MG63 (cell line): ENCODE measurements around the gene SBNO1. TPM values are rescaled to one million over a fixed set of nuclear protein-coding genes. Genes with fewer than 3 reads are reported as not detected.
A peak's percentile ranks its signal among the peaks of the same experiment; 100 is the strongest.
"Not testable (repeated sequence)": the region's sequence is repeated elsewhere in the genome, so short reads cannot be mapped to it uniquely, and the experiment has no call there.

Source experiments
- DNase-seq: peaks from one replicate; pipeline ENCODE4 v3.0.0-alpha.2; 2020
- H3K27me3 ChIP-seq: fragments of 250-450 bp; sonication (Bioruptor Pico); 2 replicates; pipeline ENCODE4 v1.5.1; 2020; ENCODE audit warnings: mild to moderate bottlenecking, moderate library complexity
- H3K36me3 ChIP-seq: fragments of 250-450 bp; sonication (Bioruptor Pico); 2 replicates; pipeline ENCODE4 v1.5.1; 2020; ENCODE audit warnings: mild to moderate bottlenecking, moderate library complexity
- H3K4me3 ChIP-seq: fragments of 250-450 bp; sonication (Bioruptor Pico); 2 replicates; pipeline ENCODE4 v1.5.1; 2020; ENCODE audit warnings: mild to moderate bottlenecking, moderate library complexity
- H3K9me3 ChIP-seq: fragments of 250-450 bp; sonication (Bioruptor Pico); 2 replicates; pipeline ENCODE4 v1.5.1; 2020; ENCODE audit warnings: mild to moderate bottlenecking, moderate library complexity
- total RNA-seq: library from RNA; depleted of rRNA; stranded (reverse); fragments of >200 nt; shearing (Covaris generic); gene quantifications from 2 replicates; pipeline ENCODE4 v1.2.3, GENCODE V29; 2014; ENCODE audit warnings: low replicate concordance; rRNA removed

Gene SBNO1
- total RNA-seq = 9.7 and 13.8 TPM in 2 replicates

DNA sequence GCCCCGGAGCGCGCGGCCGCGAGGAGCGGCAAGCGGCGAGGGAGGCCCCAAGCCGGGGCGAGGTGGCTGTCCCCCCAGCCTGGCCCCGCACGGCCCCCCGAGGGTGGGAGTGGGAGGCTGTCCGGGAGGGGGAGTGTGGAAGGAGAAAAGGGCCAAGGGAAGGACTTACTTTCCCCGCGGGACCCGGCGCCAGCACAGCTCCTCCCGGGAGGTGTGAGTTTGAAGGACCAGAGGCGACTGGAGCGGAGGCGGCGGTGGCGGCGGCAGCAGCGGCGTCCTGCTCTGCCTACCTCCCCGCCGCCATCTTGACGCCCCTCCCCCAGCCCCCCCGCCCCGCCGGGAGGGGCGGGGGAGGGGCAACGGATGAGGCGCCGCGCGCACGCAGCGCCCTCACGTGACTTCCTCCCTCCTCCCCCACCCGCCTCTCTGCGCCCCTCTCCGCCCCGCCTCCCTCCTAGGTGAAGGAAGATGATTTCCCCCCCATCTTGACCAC lies at the start of gene SBNO1:
Gene SBNO1, minus strand, starts transcription at position 316 of the 493 bp plus-strand sequence. CDS start 14,406 bp downstream, outside the sequence.
- Histone ChIP-seq H3K4me3 (peak within 1 kb of the TSS; percentile 91), H3K27me3 (no peaks in the 10 kb centered on the region), H3K36me3 (peaks cover 13% of the 10 kb centered on the region), H3K9me3 (no peaks in the 10 kb centered on the region)
- DNase-seq = peak; percentile 82

DNA sequence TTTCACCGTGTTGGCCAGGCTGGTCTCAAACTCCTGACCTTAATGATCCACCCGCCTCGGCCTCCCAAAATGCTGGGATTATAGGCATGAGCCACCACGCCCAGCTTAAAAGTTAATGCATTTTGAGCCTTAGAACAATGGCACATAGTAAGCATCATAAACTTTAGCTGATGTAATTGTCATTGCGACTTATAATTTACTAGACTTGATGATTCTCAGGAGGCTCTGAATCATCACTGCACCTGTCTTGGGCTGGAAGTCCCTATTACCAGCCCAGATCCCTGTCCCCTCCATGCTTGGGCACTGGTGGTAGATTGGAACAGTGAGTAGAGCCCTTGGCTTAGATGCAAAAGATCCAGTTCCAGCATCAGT lies 45.4 kb upstream of the SBNO1 start:
- Histone ChIP-seq H3K27me3 (no peaks in the 10 kb centered on the region), H3K36me3 (peaks cover 30% of the 10 kb centered on the region), H3K9me3 (no peaks in the 10 kb centered on the region), H3K4me3 (no peak overlapping the region)
- DNase-seq = no peak

DNA sequence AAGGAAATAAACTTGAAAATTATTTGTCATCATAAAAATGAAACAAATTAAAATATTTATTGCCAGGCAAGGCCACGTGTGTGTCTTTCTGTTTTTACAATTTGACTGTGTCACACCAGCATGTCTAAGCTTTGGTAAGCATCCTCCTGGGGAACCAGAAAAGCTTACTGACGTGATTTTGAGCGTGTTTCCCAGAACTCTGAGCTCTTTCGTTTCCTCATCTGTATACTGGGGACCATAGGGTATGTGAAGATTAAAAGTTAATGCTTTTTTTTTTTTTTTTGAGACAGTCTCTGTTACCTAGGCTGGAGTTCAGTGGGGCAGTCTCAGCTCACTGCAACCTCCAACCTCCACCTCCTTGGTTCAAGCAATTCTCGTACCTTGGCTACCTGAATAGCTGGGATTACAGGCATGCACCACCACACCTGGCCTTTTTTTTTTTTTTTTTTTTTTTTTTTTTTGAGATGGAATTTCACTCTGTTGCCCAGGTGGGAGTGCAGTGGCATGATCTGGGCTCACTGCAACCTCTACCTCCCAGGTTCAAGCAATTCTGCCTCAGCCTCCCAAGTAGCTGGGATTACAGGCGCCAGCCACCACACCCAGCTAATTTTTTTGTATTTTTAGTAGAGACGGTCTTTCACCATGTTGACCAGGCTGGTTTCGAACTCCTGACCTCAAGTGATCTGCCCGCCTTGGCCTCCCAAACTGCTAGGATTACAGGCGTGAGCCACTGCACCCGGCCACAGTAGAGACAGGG lies 44.8 kb upstream of the SBNO1 start:
- not testable (repeated sequence) for H3K27me3 ChIP-seq, H3K9me3 ChIP-seq

DNA sequence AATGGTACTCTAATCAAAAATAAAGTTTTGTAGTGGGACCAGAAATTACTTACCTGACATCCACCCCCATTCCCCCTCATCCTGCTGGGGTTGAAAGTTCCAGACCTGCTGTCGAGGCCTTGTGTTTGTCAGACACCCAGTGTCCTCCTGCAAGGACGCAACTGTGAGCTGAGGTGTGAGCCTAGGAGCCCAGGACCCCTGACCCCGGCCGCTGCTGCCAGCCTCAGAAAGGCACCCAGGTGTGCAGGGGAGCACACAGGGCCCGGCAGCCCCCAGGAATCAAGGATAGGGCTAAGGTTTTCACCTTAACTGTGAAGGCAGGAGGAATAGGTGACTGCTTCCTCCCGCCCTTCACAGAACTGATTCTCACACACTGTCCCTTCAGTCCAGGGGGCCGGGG lies 44.0 kb upstream of the SBNO1 start:
- H3K9me3 ChIP-seq, H3K27me3 ChIP-seq, H3K4me3 ChIP-seq, DNase-seq: not testable (repeated sequence)
- peaks cover 44% of the 10 kb centered on the region for H3K36me3 ChIP-seq

More for the DNA sequence above, 44.8 kb upstream of the SBNO1 start:
- not testable (repeated sequence) for DNase-seq, H3K4me3 ChIP-seq
- H3K36me3 ChIP-seq = peaks cover 36% of the 10 kb centered on the region

DNA sequence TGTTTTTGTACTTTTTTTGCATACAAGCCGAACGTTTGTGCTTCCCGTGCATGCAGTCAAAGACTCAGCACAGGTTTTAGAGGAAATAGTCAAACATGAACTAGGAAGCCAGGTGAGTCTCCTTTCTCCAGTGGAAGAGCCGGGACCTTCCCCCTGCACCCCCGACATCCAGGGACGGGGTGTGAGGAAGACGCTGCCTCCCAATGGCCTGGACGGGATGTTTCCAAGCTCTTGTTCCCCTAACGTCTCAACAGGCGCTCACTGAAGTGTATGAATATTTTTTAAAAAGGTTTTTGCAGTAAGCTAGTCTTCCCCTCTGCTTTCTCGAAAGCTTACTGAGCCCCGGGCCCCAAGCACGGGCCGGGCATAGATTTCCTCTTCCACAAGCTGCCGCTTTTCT lies 43.3 kb upstream of the SBNO1 start:
- H3K27me3 ChIP-seq, DNase-seq, H3K9me3 ChIP-seq, H3K4me3 ChIP-seq: not testable (repeated sequence)
- H3K36me3 ChIP-seq = peaks cover 51% of the 10 kb centered on the region

DNA sequence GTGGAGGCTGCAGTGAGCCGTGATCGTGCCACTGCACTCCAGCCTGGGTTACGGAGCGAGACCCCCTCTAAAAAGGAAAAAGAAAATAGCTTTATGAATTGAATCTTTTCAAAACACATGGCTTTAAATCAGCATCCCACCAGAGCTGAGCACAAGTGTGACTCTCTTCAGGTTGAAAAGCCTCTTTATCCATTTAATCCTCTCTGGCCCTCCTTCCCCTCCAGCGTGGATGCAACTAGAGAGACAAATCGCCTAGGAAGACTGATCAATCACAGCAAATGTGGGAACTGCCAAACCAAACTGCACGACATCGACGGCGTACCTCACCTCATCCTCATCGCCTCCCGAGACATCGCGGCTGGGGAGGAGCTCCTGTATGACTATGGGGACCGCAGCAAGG lies 42.6 kb upstream of the SBNO1 start:
- H3K27me3 ChIP-seq, H3K4me3 ChIP-seq, DNase-seq, H3K9me3 ChIP-seq: not testable (repeated sequence)
- peaks cover 58% of the 10 kb centered on the region for H3K36me3 ChIP-seq

DNA sequence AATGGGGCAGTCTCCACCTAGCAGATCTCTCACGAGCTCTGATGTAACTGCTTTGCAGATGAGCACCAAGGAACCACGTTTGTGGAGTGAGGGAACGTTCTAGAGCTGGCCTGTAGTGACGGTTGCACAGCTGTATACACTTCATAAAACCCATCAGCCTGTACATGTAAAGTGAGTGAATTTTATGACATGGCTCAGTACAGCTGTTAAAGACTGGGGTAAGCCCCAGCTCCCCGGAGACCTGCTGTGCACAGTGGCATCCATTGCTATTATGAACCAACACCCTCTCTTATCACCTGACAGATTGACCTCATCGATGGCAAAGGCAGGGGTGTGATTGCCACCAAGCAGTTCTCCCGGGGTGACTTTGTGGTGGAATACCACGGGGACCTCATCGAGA lies 39.9 kb upstream of the SBNO1 start:
- DNase-seq = no peak
- H3K36me3 ChIP-seq = peaks cover 70% of the 10 kb centered on the region
- no peaks in the 10 kb centered on the region for H3K27me3 ChIP-seq

DNA sequence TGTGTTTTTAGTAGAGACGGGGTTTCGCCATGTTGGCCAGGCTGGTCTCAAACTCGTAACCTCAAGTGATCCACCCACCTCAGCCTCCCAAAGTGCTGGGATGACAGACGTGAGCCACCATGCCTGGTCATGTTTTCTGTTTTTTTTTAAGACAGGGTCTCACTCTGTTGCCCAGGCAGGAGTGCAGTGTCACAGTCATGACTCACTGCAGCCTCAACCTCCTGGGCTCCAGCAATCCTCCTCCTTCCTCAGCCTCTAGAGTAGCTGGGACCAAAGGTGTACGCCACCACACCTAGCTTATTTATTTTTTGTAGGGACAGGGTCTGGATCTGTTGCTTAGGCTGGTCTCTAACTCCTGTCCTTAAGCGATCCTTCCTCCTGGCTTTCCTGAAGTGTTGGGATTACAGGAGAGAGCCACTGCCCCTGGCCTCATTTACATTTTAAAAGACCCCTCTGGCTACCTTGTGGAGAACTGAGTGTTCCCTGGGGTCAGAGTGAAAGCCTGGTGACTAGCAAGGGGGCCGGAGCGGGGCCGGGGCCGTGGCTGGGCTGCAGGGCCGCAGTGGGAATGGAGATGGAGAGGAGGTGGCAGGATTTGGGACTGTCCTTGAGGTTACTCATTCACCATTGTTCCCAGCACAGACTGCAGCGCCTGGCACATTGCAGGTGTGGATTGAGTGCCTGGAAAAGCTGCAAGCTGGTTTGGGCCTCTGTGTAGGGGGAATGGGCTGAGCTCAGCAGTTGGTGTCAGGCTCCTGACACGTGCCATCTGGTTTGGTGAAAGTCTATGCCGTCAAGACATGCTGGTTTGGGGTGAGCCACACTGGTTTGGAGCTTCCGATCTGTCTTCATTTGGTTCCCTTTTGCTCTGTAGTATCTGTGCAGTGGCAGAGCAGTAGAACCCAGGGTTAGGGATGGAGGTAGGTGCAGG lies 37.4 kb upstream of the SBNO1 start:
- Histone ChIP-seq H3K27me3 (no peaks in the 10 kb centered on the region), H3K4me3 (no peak overlapping the region), H3K9me3 (no peaks in the 10 kb centered on the region), H3K36me3 (peaks cover 77% of the 10 kb centered on the region)
- no peak for DNase-seq

More for the DNA sequence above, 39.9 kb upstream of the SBNO1 start:
- H3K9me3 ChIP-seq = no peaks in the 10 kb centered on the region
- no peak overlapping the region for H3K4me3 ChIP-seq

DNA sequence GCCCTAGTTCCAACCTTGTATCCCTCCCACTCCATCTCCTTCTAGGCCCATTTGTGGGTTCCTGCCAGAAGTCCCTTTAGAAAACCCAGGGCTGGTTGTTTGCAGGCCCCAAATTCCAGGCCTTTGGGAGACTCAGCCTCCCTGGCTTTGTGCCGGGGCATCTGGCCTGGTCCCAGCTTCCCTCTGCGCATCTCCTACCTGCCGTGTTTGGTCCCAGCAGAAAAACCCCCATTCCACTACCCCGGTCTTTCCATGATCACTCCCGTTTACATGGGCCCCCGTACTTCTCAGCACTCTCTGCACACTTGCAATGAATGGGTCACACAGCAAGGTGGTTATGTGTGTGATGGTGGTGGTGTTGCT lies 34.6 kb upstream of the SBNO1 start:
- H3K4me3 ChIP-seq = peak overlapping the region; percentile 1; the same call in 1 of the 2 replicates
- DNase-seq = no peak
- peaks cover 80% of the 10 kb centered on the region for H3K36me3 ChIP-seq
- H3K9me3 ChIP-seq = no peaks in the 10 kb centered on the region
- no peaks in the 10 kb centered on the region for H3K27me3 ChIP-seq

DNA sequence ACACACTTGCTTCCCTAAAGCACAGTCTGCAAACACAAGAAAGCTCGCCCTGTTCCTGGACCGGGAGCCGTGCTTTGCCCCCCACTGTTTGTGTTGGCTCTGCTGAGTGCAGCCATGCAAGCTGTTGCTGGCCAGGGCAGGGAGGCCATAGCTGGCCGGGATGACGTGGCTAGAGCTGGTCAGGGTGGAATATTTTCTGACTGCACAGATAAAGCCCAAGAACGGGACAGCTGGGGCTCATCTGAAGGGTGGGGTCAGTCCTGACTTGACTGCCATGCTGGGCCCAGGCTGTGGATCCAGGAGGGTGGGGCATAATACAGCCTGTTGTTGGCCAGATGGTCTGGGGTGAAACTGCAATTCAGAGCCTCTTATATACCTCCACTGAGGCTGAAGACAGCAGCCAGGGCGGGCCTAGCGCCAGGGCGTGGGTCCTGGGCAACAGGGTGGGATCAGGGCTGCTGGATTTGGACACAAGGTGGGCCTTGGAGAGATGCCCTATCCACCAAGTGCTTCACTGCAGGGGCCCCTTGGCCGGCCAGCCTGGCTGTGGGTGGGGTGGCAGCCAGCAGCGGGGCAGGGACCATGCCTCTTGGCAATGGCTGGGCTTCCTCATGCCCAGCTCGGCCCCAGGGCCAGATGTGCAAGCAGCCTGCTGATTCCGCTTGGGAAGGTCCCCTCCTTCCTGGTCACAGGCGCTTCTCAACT lies 34.1 kb upstream of the SBNO1 start:
- H3K36me3 ChIP-seq = peaks cover 78% of the 10 kb centered on the region
- H3K4me3 ChIP-seq = peak overlapping the region; percentile 1; the same call in 1 of the 2 replicates

DNA sequence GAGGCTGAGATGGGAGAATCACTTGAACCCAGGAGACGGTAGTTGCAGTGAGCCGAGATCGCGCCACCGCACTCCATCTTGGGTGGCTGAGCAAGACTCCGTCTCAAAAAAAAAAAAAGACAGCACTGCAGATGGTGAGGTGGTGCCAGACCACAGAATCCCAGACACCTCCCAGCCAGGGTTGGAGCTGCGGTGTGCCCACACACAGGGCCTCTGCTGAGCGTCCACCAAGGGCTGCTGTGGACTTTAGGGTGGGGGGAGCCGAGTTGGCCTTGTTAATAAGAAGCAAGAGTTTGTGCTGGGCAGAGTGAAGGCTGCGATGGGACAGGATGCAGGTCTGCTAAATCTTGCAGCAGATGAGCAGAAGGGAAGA lies 33.5 kb upstream of the SBNO1 start:
- peak; percentile 72 for DNase-seq
- H3K36me3 ChIP-seq = peaks cover 78% of the 10 kb centered on the region
- no peaks in the 10 kb centered on the region for H3K9me3 ChIP-seq
- H3K27me3 ChIP-seq = no peaks in the 10 kb centered on the region
- no peak overlapping the region for H3K4me3 ChIP-seq

More for the DNA sequence above, 34.1 kb upstream of the SBNO1 start:
- Histone ChIP-seq H3K27me3 (no peaks in the 10 kb centered on the region), H3K9me3 (no peaks in the 10 kb centered on the region)
- DNase-seq = peak; percentile 98

DNA sequence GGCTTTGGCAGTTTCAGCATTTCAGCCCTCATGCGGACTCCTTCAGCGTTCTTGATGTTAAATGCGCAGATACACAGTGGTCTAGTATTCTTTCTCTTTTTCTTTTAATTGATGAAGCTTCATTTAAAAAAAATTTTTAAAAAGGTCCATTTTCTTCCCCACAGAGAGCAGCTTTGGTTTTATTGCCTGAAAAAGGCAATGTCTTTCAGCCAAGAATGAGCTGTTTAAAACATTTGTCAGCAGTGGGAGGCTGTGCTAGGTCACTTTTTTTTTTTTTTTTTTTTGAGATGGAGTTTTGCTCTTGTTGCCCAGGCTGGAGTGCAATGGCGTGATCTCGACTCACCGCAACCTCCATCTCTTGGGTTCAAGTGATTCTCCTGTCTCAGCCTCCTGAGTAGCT lies 32.8 kb upstream of the SBNO1 start:
- Histone ChIP-seq H3K27me3 (no peaks in the 10 kb centered on the region), H3K36me3 (peaks cover 78% of the 10 kb centered on the region), H3K4me3 (no peak overlapping the region), H3K9me3 (no peaks in the 10 kb centered on the region)
- DNase-seq = no peak

DNA sequence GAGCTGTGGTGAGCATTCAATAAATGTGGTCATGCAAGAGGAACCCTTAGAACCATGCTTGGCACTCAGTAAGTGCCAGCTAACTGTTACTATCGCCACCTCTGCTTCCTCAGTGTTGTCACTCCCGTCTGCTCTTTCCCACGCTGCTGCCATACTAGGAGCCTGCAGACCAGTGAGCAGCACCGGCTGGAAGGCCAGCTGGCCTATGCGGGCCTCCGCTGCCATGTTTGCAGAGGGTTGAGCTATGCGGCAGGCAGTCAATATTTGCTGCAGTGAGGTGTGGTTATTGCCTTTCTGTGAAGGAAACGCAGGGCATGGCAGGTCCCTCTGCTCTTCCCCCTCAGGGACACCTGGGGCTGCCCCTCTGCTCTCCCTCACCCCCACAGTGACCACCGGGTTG lies 32.3 kb upstream of the SBNO1 start:
- Histone ChIP-seq H3K36me3 (peaks cover 78% of the 10 kb centered on the region), H3K27me3 (no peaks in the 10 kb centered on the region), H3K4me3 (no peak overlapping the region)

DNA sequence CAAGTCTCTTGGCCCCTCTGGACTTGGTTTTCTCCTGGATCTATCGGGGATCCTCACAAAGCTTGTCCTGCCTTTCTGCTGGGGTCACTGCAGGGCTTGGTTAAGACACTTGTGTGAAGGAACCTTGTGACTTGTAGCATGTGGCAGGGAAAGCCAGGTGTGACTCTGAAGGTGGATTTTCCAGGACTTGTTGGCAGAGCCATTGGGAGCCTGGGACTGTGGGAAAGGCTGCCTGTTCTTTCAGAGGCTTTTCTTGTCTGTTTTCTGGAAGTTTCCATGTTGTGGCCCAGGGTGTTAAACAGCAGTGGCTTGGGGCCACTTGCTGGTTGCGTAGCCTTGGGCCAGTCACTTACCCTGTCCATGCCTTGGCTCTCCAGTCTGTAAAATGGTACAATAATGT lies 31.9 kb upstream of the SBNO1 start:
- Histone ChIP-seq H3K36me3 (peaks cover 79% of the 10 kb centered on the region), H3K27me3 (no peaks in the 10 kb centered on the region), H3K9me3 (no peaks in the 10 kb centered on the region), H3K4me3 (no peak overlapping the region)
- DNase-seq = no peak

More for the DNA sequence above, 32.3 kb upstream of the SBNO1 start:
- no peak for DNase-seq
- H3K9me3 ChIP-seq = no peaks in the 10 kb centered on the region

DNA sequence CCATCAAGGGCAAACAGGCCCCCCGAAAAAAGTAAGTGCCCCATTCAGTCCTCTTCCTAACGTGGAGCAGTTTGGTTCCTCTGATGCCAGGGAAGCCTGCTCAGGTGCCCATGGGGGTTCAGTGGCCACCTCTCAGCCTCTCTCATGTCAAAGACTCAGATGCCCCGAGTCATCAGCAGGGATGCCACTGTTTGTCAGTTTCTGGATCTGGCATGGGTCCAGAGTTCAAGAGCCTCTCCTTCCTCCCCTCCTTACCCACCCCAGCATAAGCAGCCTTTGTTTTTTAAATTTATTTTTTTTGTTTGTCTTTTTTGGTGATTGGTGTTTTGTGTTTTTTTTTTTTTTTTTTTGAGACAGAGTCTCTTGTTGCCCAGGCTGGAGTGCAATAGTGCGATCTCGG lies 30.6 kb upstream of the SBNO1 start:
- Histone ChIP-seq H3K9me3 (no peaks in the 10 kb centered on the region), H3K27me3 (no peaks in the 10 kb centered on the region), H3K36me3 (peaks cover 85% of the 10 kb centered on the region), H3K4me3 (no peak overlapping the region)
- DNase-seq = no peak

DNA sequence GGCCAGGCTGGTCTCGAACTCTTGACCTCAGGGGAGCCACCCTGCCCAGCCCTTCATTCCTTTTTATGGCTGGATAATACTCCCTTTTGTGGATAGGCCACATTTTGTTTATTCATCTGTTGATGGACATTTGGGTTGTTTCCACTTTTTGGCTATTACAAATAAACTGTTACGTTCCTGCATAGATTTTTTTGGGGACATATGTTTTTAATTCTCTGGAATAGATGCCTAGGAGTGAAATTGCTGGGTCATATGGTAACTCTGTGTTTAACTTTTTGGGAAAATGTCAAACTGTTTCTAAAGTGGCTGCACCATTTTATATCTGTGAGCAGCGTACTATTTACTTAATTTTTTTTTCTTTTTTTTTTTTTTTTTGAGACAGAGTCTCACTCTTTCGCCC lies 29.1 kb upstream of the SBNO1 start:
- DNase-seq = no peak
- H3K36me3 ChIP-seq = peaks cover 79% of the 10 kb centered on the region

More for the DNA sequence above, 29.1 kb upstream of the SBNO1 start:
- H3K9me3 ChIP-seq = no peaks in the 10 kb centered on the region
- no peaks in the 10 kb centered on the region for H3K27me3 ChIP-seq
- H3K4me3 ChIP-seq = no peak overlapping the region
